Duodenal mucosa (tissue), 2 donors: ENCODE results near the gene CEP164.

Experiments used
- H3K27ac ChIP-seq: one replicate; pipeline ENCODE4 v1.7.0; 2013; ENCODE audit warnings: low read depth, low read length
- H3K27me3 ChIP-seq, 2 donors: one replicate each; pipeline ENCODE4 v1.7.0; 2013; ENCODE audit warnings: low read length in 2 of 2, control low read depth in 1 of 2; ENCODE audit not compliant: insufficient read depth in 2 of 2, control insufficient read depth in 1 of 2
- H3K36me3 ChIP-seq, 2 donors: one replicate each; pipeline ENCODE4 v1.7.0; 2013; ENCODE audit warnings: low read length in 2 of 2, control low read depth in 1 of 2; ENCODE audit not compliant: insufficient read depth in 2 of 2, control insufficient read depth in 1 of 2
- H3K4me1 ChIP-seq, 2 donors: one replicate each; pipeline ENCODE4 v1.7.0; 2013; ENCODE audit warnings: low read length in 2 of 2, control low read depth in 1 of 2; ENCODE audit not compliant: insufficient read depth in 2 of 2, control insufficient read depth in 1 of 2
- H3K4me3 ChIP-seq, 2 donors: one replicate each; pipeline ENCODE4 v1.7.0; 2013; ENCODE audit warnings: low read length in 2 of 2, low read depth in 1 of 2
- H3K9ac ChIP-seq, 2 donors: one replicate each; pipeline ENCODE4 v1.7.0; 2013; ENCODE audit warnings: low read length in 2 of 2, low read depth in 1 of 2
- H3K9me3 ChIP-seq, 2 donors: one replicate each; pipeline ENCODE4 v1.7.0; 2013; ENCODE audit warnings: low read length in 2 of 2, control low read depth in 1 of 2; ENCODE audit not compliant: control insufficient read depth in 1 of 2

Gene CEP164

GRCh38 chr11:117290809-117291396 lies 36.8 kb upstream of the CEP164 start, which contains the start of gene BACE1-AS:
BACE1-AS (plus strand) TSS chr11:117291346.
- no peak within 1 kb of the TSS for H3K4me3 ChIP-seq
- peaks cover 6 to 10% of the 10 kb centered on the region in 2 donors for H3K4me1 ChIP-seq
- H3K27me3 ChIP-seq = no peaks in the 10 kb centered on the region
- peaks cover 28 to 40% of the 10 kb centered on the region in 2 donors for H3K36me3 ChIP-seq
- no peak within 1 kb of the TSS for H3K9ac ChIP-seq
- no peak within 1 kb of the TSS for H3K27ac ChIP-seq
- H3K9me3 ChIP-seq = no peaks in the 10 kb centered on the region

GRCh38 chr11:117292616-117293015 lies 35.0 kb upstream of the CEP164 start:
- H3K36me3 ChIP-seq = peaks cover 21 to 31% of the 10 kb centered on the region in 2 donors

GRCh38 chr11:117295438-117296137 lies 32.1 kb upstream of the CEP164 start:
- Histone ChIP-seq H3K4me1 (peaks cover 5 to 17% of the 10 kb centered on the region in 2 donors), H3K9me3 (no peaks in the 10 kb centered on the region), H3K27ac (no peak overlapping the region), H3K36me3 (peaks cover 0 to 9% of the 10 kb centered on the region in 2 donors), H3K27me3 (no peaks in the 10 kb centered on the region), H3K9ac (no peak overlapping the region), H3K4me3 (no peak overlapping the region)

More at GRCh38 chr11:117292616-117293015, 35.0 kb upstream of the CEP164 start:
- Histone ChIP-seq H3K27ac (no peak overlapping the region), H3K4me3 (no peak overlapping the region), H3K4me1 (peaks cover 0 to 3% of the 10 kb centered on the region in 2 donors), H3K27me3 (no peaks in the 10 kb centered on the region), H3K9me3 (no peaks in the 10 kb centered on the region), H3K9ac (no peak overlapping the region)

GRCh38 chr11:117296881-117297280 lies 30.8 kb upstream of the CEP164 start:
- H3K27me3 ChIP-seq = no peaks in the 10 kb centered on the region
- no peaks in the 10 kb centered on the region for H3K9me3 ChIP-seq
- no peak overlapping the region for H3K27ac ChIP-seq
- no peak overlapping the region for H3K4me3 ChIP-seq
- no peak overlapping the region for H3K9ac ChIP-seq
- H3K4me1 ChIP-seq = peaks cover 5 to 17% of the 10 kb centered on the region in 2 donors
- H3K36me3 ChIP-seq = peaks cover 0 to 5% of the 10 kb centered on the region in 2 donors

- Histone ChIP-seq H3K27ac (no peak overlapping the region), H3K27me3 (no peaks in the 10 kb centered on the region), H3K9me3 (no peaks in the 10 kb centered on the region), H3K4me3 (no peak overlapping the region), H3K4me1 (peaks cover 5 to 17% of the 10 kb centered on the region in 2 donors), H3K9ac (no peak overlapping the region), H3K36me3 (peaks cover 0 to 5% of the 10 kb centered on the region in 2 donors)
Observed at GRCh38 chr11:117298195-117298594, 29.5 kb upstream of the CEP164 start.

GRCh38 chr11:117299351-117300282 lies 28.0 kb upstream of the CEP164 start:
- Histone ChIP-seq H3K4me1 (peaks cover 5 to 17% of the 10 kb centered on the region in 2 donors), H3K27ac (no peak overlapping the region), H3K27me3 (no peaks in the 10 kb centered on the region), H3K4me3 (no peak overlapping the region), H3K36me3 (no peaks in the 10 kb centered on the region), H3K9ac (no peak overlapping the region), H3K9me3 (no peaks in the 10 kb centered on the region)

- H3K9me3 ChIP-seq = no peaks in the 10 kb centered on the region
- no peaks in the 10 kb centered on the region for H3K36me3 ChIP-seq
- peaks cover 5 to 17% of the 10 kb centered on the region in 2 donors for H3K4me1 ChIP-seq
- no peak overlapping the region for H3K27ac ChIP-seq
- H3K27me3 ChIP-seq = no peaks in the 10 kb centered on the region
- no peak overlapping the region for H3K4me3 ChIP-seq
- peak overlapping the region in 1 of 2 donors; percentile 24 for H3K9ac ChIP-seq
Observed at GRCh38 chr11:117300283-117300663, 27.4 kb upstream of the CEP164 start.

- Histone ChIP-seq H3K36me3 (no peaks in the 10 kb centered on the region), H3K27me3 (no peaks in the 10 kb centered on the region), H3K9me3 (no peaks in the 10 kb centered on the region), H3K4me1 (peaks cover 5 to 17% of the 10 kb centered on the region in 2 donors), H3K9ac (peak overlapping the region in 1 of 2 donors; percentile 24), H3K27ac (no peak overlapping the region), H3K4me3 (no peak overlapping the region)
Observed at GRCh38 chr11:117300773-117301172, 26.9 kb upstream of the CEP164 start.

GRCh38 chr11:117302228-117302627 lies 25.4 kb upstream of the CEP164 start:
- no peak overlapping the region for H3K9ac ChIP-seq
- H3K4me1 ChIP-seq = peaks cover 5 to 17% of the 10 kb centered on the region in 2 donors
- no peaks in the 10 kb centered on the region for H3K9me3 ChIP-seq
- no peaks in the 10 kb centered on the region for H3K27me3 ChIP-seq
- H3K27ac ChIP-seq = no peak overlapping the region
- H3K36me3 ChIP-seq = no peaks in the 10 kb centered on the region
- no peak overlapping the region for H3K4me3 ChIP-seq

- H3K27me3 ChIP-seq = no peaks in the 10 kb centered on the region
- no peaks in the 10 kb centered on the region for H3K9me3 ChIP-seq
- no peak overlapping the region for H3K4me3 ChIP-seq
- H3K27ac ChIP-seq = no peak overlapping the region
- no peaks in the 10 kb centered on the region for H3K36me3 ChIP-seq
- H3K9ac ChIP-seq = no peak overlapping the region
- H3K4me1 ChIP-seq = peaks cover 5 to 17% of the 10 kb centered on the region in 2 donors
Observed at GRCh38 chr11:117303101-117303500, 24.6 kb upstream of the CEP164 start.
